ENCODE measurements around the gene TBC1D9B. TPM values are rescaled to one million over a fixed set of nuclear protein-coding genes. Genes with fewer than 3 reads are reported as not detected.

TBC1D9B gene
- total and polyA plus RNA-seq, 9 of the 15 experiments (the other 6 are each of a cell fraction or from before 2014, with no cell fraction given) = 2.9 to 59.1 (median 33.5) TPM

DNA sequence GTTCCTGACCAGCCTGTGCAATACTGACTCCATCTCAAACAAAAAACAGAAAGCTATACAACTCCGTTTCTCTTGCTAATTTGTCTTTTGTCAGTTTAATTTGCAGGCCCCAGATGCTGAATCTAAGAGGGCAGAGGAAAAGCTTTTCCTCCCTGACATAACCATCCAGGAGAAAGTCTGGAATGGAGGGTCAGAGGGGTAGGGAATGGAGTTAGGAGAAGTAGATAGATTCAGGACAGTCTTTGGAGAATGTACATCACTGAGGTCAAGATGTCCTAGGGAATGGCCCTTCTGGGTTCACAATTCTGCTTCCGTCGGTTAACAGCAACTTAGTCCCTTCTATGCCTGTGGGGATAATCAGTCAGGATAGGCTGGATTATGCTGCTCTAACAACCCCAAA, 93.6 kb downstream of the TBC1D9B start:
- BruUV-seq (replicated peaks) = no TSS peak
- H3K4me1 ChIP-seq (replicated peaks in 1 of 2; ENCODE audit: control insufficient read depth in 2 of 2, insufficient read depth in 2 of 2, low read length in 2 of 2) = peaks cover 18 to 49% of the 10 kb centered on the region in 2 experiments
- DNase-seq (ENCODE audit: extremely low read depth in 1 of 4, low spot score in 3 of 4) (no peak), ATAC-seq (no peak), FAIRE-seq (no peak)
- ChIA-PET CTCF (ENCODE audit: low intra/inter-chr PET ratio) (no interaction called here), POLR2A (interaction anchor here (0.9 kb wide), 1 partner anchor 23 kb away, joined by 3 read pairs; no protein-coding TSS in a partner anchor)
- no peak overlapping the region for H3K9ac ChIP-seq (ENCODE audit: insufficient read depth in 1 of 2, low read depth in 2 of 2, low read length in 2 of 2)
- 78% methylated on average over 3 of the region's 3 CpGs for WGBS (ENCODE audit: insufficient coverage, low coverage, missing lambda C conversion rate)
- no peaks in the 10 kb centered on the region for H3K9me1 ChIP-seq (ENCODE audit: control insufficient read depth, insufficient read depth, low read length)
- no peaks in the 10 kb centered on the region for H3K27me3 ChIP-seq (ENCODE audit: control insufficient read depth in 2 of 2, insufficient read depth in 2 of 2, low read length in 2 of 2)
- H3K27ac ChIP-seq (ENCODE audit: extremely low read depth, low read depth, low read length) = no peak overlapping the region
- no peaks in the 10 kb centered on the region for H4K20me1 ChIP-seq (replicated peaks; ENCODE audit: control insufficient read depth, insufficient read depth, low read length)
- peaks cover 35% of the 10 kb centered on the region; the same call in 2 of the 3 replicates for H3K36me3 ChIP-seq (ENCODE audit: control insufficient read depth, insufficient read depth, low read length)
- H3K4me3 ChIP-seq = no peak overlapping the region
- no peak for TF ChIP-seq ZSCAN32 (CRISPR knock-in tag; IDR thresholded peaks at IDR 0.05)
- TF ChIP-seq, protein P1, sequence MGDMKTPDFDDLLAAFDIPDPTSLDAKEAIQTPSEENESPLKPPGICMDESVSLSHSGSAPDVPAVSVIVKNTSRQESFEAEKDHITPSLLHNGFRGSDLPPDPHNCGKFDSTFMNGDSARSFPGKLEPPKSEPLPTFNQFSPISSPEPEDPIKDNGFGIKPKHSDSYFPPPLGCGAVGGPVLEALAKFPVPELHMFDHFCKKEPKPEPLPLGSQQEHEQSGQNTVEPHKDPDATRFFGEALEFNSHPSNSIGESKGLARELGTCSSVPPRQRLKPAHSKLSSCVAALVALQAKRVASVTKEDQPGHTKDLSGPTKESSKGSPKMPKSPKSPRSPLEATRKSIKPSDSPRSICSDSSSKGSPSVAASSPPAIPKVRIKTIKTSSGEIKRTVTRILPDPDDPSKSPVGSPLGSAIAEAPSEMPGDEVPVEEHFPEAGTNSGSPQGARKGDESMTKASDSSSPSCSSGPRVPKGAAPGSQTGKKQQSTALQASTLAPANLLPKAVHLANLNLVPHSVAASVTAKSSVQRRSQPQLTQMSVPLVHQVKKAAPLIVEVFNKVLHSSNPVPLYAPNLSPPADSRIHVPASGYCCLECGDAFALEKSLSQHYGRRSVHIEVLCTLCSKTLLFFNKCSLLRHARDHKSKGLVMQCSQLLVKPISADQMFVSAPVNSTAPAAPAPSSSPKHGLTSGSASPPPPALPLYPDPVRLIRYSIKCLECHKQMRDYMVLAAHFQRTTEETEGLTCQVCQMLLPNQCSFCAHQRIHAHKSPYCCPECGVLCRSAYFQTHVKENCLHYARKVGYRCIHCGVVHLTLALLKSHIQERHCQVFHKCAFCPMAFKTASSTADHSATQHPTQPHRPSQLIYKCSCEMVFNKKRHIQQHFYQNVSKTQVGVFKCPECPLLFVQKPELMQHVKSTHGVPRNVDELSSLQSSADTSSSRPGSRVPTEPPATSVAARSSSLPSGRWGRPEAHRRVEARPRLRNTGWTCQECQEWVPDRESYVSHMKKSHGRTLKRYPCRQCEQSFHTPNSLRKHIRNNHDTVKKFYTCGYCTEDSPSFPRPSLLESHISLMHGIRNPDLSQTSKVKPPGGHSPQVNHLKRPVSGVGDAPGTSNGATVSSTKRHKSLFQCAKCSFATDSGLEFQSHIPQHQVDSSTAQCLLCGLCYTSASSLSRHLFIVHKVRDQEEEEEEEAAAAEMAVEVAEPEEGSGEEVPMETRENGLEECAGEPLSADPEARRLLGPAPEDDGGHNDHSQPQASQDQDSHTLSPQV (IDR thresholded peaks at IDR 0.05) = 0 out of 2 replicates have a peak, but pooled peaks have one; percentile 21
- intact Hi-C loops (cut with micrococcal nuclease) = no loop called here
- H2AFZ ChIP-seq (ENCODE audit: low read depth, low read length) = no peak overlapping the region
- in situ Hi-C loops (cut with MboI) = no loop called here
- H3K4me2 ChIP-seq (ENCODE audit: insufficient read depth, low read length) = no peak overlapping the region
- H3K9me3 ChIP-seq (replicated peaks; ENCODE audit: control insufficient read depth, insufficient read depth, low read depth, low read length) = no peaks in the 10 kb centered on the region
- H3K79me2 ChIP-seq (ENCODE audit: control insufficient read depth, insufficient read depth, low read length) = peaks cover 49% of the 10 kb centered on the region

Data from K562 (cell line).